ENCODE results near the gene SESN3.
"Not testable (repeated sequence)": the region's sequence is repeated elsewhere in the genome, so short reads cannot be mapped to it uniquely, and the experiment has no call there.

SESN3 gene

GRCh38 chr11:95219599-95219998 is 11.4 kb downstream of the SESN3 start:
- H3K4me3 ChIP-seq (ENCODE audit: control insufficient read depth, low read depth, low read length) = no peak overlapping the region
- no peak for DNase-seq (ENCODE audit: low read depth)
- TF ChIP-seq CTCF (IDR thresholded peaks at IDR 0.05; ENCODE audit: control insufficient read depth, insufficient read depth, low read depth, low read length, missing control alignments) = no peak

GRCh38 chr11:95218149-95218548 is 12.9 kb downstream of the SESN3 start:
- TF ChIP-seq CTCF (IDR thresholded peaks at IDR 0.05; ENCODE audit: control insufficient read depth, insufficient read depth, low read depth, low read length, missing control alignments) = no peak
- DNase-seq (ENCODE audit: low read depth) = no peak
- H3K4me3 ChIP-seq (ENCODE audit: control insufficient read depth, low read depth, low read length) = no peak overlapping the region

GRCh38 chr11:95212609-95213008 is 18.4 kb downstream of the SESN3 start:
- DNase-seq (ENCODE audit: low read depth) = no peak
- H3K4me3 ChIP-seq (ENCODE audit: control insufficient read depth, low read depth, low read length) = no peak overlapping the region
- TF ChIP-seq CTCF (IDR thresholded peaks at IDR 0.05; ENCODE audit: control insufficient read depth, insufficient read depth, low read depth, low read length, missing control alignments) = no peak

- not testable (repeated sequence) for H3K4me3 ChIP-seq (ENCODE audit: control insufficient read depth, low read depth, low read length); DNase-seq (ENCODE audit: low read depth)
These were observed 21.5 kb downstream of the SESN3 start for GRCh38 chr11:95209535-95209934.

- no peak for DNase-seq (ENCODE audit: low read depth)
- no peak overlapping the region for H3K4me3 ChIP-seq (ENCODE audit: control insufficient read depth, low read depth, low read length)
- TF ChIP-seq CTCF (IDR thresholded peaks at IDR 0.05; ENCODE audit: control insufficient read depth, insufficient read depth, low read depth, low read length, missing control alignments) = no peak
These were observed 30.1 kb downstream of the SESN3 start for GRCh38 chr11:95200781-95201457.

GRCh38 chr11:95195831-95196230 is 35.2 kb downstream of the SESN3 start:
- no peak for DNase-seq (ENCODE audit: low read depth)
- H3K4me3 ChIP-seq (ENCODE audit: control insufficient read depth, low read depth, low read length) = no peak overlapping the region
- TF ChIP-seq CTCF (IDR thresholded peaks at IDR 0.05; ENCODE audit: control insufficient read depth, insufficient read depth, low read depth, low read length, missing control alignments) = no peak

GRCh38 chr11:95193541-95193940 is 37.5 kb downstream of the SESN3 start:
- TF ChIP-seq CTCF (IDR thresholded peaks at IDR 0.05; ENCODE audit: control insufficient read depth, insufficient read depth, low read depth, low read length, missing control alignments) = no peak

More at GRCh38 chr11:95193541-95193940, 37.5 kb downstream of the SESN3 start:
- no peak for DNase-seq (ENCODE audit: low read depth)
- H3K4me3 ChIP-seq (ENCODE audit: control insufficient read depth, low read depth, low read length) = no peak overlapping the region
